Esophagus muscularis mucosa (tissue), 3 donors: ENCODE data around the gene SRP68.

ENCODE experiments used
- CTCF ChIP-seq, 3 experiments: fragments of 200-600 bp in 2 of 3; fragments of 450-650 bp in 1 of 3; sonication (generic) in 2 of 3; IDR thresholded peaks; one replicate each; pipeline ENCODE4 v1.5.1; 2017 to 2019; ENCODE audit warnings: antibody characterized with exemption in 3 of 3, mild to moderate bottlenecking in 2 of 3, moderate library complexity in 1 of 3
- POLR2AphosphoS5 ChIP-seq, 2 donors: sonication (generic); formaldehyde crosslinking; IDR thresholded peaks; one replicate each; pipeline ENCODE4 v1.6.1; 2017; ENCODE audit warnings: antibody characterized with exemption in 2 of 2

GRCh38 chr17:76040376-76040775, 31.9 kb downstream of the SRP68 start:
- TF ChIP-seq CTCF (IDR thresholded peaks at IDR 0.05) (no peak), POLR2AphosphoS5 (IDR thresholded peaks at IDR 0.05) (no peak)
